ENCODE data around the gene TNNI2.
"Not testable (repeated sequence)": the region's sequence is repeated elsewhere in the genome, so short reads cannot be mapped to it uniquely, and the experiment has no call there.

TNNI2 gene

DNA sequence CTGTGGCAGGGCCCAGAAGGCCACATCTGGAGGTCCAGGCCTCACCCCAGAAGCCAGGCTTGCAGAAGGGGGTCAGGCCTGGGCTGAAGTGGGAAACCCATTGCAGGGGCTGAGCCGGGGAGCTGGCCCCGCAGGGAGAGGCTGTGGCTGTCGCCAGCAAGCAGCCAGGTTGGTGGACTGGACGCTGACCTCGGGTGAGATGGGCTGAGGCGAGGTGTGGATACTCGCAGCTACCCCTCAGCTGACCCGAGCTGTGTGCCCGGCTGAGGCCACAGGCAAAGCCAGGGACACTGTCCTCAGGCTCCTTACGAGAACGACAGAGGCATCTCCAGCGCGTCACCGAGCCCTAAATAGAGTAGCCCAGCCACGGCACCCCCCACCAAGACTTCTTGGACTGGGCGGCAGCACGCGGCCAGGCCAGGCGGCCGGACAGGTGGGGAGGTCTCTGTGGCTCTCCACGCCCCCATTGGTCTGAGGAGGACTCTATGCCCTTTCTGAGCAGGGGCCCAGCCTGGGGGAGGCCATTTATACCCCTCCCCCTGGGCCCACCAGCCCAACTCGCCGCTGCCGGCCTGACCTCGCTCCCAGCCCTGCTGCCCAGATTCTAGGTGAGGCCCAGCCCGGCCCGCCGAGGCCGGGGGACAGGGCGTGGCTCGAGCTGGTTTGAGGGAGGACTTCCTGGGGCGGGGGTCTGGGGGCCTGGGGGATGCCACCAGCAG, at the start of gene TNNI2:
TSS of gene TNNI2 (plus strand) at position 556 of the 719 bp plus-strand sequence. CDS start 716 bp downstream, outside the sequence.
- DNase-seq (ENCODE audit: low read depth) = no peak

DNA sequence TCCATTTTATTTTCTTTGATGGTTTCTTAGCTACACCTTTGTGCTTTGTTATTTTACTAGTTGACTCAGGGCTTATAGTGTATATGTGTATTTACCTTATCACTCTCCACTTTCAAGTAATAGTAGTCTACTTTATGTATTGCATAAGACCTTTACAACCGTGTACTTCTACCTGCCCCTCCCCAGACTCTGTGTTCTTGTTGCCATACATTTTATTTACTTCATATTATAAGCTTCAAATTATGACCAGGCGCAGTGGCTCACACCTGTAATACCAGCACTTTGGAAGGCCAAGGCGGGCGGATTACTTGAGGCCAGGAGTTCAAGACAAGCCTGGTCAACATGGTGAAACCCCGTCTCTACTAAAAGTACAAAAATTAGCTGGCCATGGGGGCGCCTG, 46.9 kb upstream of the TNNI2 start:
- DNase-seq (ENCODE audit: low read depth) = no peak

DNA sequence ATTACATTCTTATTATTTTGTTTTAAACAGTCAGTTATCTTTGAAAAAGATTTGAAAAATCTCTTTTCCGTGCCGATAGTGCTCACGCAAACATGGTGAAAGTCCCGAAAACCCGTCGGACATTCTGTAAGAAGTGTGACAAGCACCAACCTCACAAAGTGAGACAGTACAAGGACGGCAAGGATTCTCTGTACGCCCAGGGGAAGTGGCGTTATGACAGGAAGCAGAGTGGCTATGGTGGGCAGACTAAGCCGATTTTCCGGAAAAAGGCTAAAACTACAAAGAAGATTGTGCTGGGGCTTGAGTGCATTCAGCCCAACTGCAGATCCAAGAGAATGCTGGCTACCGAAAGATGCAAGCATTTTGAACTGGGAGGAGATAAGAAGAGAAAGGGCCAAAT, 46.3 kb upstream of the TNNI2 start:
- no peak for DNase-seq (ENCODE audit: low read depth)

DNA sequence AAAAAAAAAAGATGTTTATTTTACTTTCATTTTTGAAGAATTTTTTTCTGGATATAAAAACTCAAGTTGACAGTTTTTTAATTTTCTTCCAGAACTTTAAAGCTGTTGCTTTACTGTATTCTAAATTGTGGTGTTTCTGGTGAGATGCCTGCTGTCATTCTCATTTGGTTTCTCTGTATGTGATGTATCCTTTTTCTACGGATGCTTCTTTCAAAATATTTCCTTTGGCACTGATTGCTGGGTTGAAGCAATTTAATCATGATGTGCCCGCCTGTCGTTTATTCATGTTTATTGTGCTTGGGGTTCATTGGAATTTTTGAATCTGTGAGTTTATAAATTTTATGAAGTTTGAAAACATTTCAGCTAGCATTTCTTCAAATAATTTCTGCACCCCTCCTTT, 45.7 kb upstream of the TNNI2 start:
- DNase-seq (ENCODE audit: low read depth) = peak; percentile 63

DNA sequence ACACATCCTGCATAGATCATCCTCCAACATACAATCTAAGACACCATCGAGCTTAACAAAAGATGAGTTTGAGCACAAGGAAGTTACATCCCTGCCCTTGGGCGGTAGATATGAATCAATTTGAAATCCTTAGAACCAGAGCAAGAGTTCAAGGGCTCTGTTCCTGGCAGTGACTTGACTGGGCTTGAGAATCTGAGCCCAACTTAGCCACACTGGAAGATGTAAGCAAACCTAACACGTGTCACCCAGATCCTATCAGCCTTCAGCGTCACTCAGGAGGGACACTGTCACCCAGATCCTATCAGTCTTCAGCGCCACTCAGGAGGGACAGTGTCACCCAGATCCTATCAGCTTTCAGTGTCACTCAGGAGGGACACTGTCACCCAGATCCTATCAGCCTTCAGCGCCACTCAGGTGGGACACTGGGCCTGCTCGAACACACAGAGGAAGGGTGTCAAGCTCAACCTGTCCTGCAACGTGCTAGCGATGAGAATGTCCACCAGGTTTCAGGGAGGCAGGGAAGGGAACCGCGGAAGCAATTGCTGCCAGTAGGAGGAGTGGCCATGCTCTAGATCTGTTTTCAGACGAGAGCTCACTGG, 42.3 kb upstream of the TNNI2 start:
- DNase-seq (ENCODE audit: low read depth) = no peak

DNA sequence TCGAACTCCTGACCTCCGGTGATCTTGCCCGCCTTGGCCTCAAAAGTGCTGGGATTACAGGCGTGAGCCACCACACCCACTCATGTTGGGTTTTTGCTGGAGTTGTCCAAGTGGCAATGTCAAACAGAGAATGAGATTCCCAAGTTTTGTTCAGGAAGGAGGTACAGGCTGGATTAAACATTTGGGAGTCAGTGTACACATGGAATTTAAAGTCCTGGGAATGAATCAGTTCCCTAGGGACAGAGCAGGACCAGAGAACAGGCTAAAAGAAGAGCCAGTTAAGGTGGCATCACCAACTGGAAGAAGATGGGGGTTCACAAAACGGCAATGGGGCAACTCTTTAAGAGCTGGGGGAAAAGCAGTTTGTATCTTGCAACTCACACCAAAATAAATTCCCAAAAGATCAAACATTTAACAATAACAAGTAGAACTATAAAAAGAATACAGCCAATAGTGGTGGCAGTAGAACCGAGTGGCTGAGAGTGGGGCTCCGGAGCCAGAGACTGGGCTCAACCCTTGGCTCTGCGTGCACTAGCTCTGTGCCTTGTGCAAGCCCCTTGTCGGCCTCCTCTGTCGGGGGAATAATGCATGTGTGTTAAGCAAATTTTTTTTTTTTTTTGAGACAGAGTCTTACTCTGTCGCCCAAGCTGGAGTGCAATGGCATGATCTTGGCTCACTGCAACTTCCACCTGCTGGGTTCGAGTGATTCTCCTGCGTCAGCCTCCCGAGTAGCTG, 41.2 kb upstream of the TNNI2 start:
- DNase-seq (ENCODE audit: low read depth) = no peak

DNA sequence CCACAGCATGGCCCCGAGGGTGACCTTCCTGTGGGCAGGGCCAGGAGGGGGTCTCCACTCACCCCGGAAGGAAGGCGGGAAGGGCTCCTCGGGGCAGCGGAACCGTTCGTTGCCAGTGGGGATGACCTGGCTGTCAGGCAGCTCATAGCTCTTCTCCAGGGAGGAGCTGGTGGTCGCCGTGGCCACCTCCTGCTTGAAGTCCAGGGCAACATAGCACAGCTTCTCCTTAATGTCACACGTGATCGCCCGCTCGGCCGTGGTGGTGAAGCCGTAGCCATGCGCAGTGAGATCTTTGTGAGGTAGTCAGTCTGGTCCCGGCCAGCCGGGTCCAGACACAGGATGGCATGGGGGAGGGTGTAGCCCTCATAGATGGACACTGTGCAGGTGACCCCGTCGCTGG, 35.5 kb upstream of the TNNI2 start:
- DNase-seq (ENCODE audit: low read depth) = no peak

DNA sequence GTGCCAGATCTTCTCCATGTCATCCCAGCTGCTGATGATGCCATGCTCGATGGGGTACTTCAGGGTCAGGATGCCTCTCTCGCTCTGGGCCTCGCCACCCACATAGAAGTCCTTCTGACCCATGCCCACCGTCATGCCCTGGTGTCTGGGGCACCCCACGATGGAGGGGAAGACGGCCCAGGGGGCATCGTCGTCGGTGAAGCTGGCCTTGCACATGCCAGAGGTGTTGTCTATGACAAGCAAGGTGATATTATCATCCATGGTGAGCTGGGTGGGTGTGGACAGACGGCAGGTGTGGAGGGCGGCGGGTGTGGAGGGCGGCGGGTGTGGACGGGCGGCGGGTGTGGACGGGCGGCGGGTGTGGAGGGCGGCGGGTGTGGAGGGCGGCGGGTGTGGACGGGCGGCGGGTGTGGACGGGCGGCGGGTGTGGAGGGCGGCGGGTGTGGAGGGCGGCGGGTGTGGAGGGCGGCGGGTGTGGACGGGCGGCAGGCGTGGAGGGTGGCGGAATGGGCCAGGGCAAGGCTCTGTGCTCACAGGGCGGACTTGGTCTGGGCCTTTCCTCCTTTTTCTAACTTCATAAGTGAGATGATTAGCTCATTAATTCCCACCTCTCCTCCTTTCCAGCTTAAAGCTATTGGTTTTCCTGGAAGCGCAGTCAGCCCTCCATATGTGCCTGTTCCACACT, 34.8 kb upstream of the TNNI2 start:
- not testable (repeated sequence) for DNase-seq (ENCODE audit: low read depth)

DNA sequence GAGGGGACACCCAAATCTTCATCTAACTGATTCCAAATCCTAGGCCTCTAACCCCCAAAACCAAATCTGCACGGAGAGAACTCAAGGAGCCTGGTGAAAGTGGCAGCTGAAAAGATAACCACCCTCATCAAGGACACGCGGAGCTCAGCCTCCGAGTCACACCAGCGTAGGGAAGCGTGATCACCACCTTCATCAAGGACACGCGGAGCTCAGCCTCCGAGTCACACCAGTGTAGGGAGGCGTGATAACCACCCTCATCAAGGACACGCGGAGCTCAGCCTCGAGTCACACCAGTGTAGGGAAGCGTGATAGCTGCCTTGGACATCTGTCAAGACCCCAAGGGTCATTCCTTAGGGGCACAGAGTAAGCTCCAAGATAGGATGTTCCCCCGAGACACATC, 33.3 kb upstream of the TNNI2 start:
- DNase-seq (ENCODE audit: low read depth) = no peak

DNA sequence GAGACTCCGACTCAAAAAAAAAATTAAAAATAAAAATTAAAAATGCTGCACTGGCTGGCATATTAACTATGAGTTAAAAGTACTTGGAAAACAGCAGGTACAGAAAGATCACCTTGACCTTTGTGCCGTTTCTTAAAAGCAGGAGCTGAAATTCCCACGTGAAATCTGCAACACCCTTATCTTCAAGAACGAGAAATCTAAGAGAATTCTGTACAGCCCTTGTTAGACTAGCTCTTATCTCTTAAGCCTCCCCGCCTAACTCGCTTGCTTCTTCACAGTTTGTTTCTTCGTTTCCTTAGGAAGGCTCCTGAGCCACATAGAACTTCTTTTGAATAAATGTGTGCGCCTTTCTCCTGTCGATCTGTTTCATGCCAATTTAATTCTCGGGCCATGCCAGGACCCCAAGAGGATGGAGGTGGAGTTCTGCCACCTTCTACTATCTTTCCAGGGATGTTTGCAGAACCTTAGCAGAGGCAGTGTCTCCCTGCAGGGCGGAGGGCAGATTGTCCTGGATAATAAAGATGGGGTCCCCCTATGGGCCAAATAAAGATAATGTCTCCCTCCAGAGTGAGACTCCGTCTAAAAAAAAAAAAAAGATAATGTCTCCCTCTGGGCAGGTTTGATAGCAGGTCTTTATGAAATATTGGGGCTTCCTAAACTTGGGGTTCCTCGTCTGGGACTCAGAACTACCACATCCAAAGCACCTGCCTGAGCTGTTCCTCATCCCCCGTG, 31.4 kb upstream of the TNNI2 start:
- DNase-seq (ENCODE audit: low read depth) = no peak

DNA sequence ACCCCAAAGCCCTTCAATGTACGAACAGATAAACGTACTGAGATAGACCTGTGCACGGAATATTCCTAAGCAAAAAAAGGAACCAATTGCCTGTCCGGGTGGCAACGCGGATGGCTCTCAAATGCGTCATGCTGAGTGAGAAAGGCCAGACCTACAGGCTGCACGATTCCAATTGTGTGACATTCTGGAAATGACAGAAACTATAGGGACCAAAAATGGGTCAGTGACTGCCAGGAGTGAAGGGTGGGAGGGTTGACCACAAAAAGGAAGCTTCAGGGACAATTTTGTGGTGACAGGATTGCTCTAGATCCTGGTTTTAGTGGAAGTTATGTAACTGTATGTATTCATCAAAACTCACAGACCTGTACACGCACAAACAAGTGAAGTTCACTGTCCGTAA, 28.0 kb upstream of the TNNI2 start:
- no peak for DNase-seq (ENCODE audit: low read depth)

DNA sequence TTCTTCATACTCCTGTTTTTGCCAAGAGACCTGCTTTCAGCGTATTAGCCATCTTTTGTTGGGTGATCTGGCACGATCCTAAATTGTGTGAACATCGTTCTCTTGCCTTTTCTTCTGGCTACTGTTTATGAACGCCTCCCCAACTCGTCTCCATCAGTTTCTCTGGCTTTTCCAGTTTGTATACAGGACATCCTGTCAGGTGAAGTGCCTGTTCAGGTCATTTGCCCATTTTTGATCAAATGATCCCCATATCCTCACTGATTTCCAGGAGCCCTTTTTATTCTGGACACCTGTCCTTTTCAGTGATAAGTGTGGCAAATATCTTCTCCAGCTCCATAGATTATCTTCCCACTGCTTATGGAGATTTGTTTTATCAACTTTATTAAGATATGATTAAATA, 26.5 kb upstream of the TNNI2 start:
- no peak for DNase-seq (ENCODE audit: low read depth)

DNA sequence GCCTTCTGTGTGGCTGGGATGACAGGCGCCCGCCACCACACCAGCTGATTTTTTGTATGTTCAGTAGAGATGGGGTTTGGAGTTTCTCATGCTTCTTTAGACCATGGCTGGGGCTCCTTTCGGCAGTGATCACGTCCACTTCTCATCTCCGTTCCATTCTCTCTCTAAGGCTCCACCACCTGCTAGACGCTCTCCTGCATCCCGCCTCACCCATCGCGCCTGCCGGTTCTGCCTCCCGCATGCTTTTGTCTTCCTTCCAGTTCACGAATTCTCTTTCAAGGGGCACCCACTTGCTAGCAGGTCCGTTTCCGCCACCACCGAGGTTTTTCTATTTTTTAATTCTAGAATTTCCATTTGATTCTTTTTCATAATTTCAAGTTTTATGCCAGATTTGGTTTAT, 26.0 kb upstream of the TNNI2 start:
- no peak for DNase-seq (ENCODE audit: low read depth)

DNA sequence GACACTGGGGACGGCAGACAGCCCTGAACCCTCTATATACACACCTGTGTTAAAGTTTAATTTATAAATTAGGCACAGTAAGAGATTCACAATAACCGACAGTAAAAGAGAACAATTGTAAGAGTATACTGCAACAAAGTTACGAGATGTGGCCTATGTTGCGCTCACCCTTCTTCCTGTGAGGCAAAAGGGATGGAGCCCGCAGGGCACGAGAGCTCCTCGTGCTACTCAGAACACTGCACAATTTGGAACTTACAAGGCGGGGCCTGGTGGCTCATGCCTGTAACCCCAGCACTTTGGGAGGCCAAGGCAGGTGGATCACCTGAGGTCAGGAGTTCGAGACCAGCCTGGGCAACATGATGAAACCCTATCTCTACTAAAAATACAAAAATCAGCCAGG, 25.4 kb upstream of the TNNI2 start:
- not testable (repeated sequence) for DNase-seq (ENCODE audit: low read depth)

DNA sequence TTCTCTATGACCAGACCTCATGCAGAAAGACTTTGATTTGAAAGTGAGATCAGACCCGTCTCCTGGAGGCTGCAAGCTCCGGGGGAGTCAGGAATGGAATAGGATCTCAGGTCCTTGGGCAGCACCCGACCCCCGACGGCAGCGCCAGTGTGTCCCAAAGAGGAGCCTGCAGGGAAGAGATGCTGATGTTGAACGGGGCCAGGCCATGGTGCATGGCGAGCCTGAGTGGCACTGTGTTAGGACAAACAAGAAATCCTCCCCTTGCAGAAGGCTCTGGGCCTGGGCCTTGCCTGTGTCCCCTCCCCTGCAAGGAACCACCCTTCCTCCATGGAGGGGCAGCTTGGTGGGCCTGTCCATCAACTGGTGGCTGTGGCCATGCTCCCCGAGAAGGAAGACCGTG, 24.1 kb upstream of the TNNI2 start:
- DNase-seq (ENCODE audit: low read depth) = no peak

DNA sequence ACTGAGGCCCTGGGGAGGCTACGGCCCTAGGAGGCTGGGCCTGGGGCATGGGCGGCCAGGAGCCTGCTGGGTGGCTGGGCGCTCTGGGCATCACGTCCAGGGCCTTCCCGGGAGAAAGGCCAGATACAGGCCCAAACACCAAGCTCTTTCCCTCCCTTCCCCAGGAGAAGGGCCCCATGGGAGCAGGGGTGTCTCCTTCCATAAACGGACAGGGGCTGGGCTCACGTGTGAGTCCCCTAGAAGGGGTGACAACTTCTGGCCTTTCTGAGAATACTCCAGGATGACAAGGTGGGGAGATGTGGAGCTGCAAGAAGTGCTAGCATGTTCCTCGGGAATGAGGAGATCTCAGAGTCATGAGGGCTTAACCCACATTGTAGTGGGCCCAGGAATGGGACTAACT, 23.5 kb upstream of the TNNI2 start:
- DNase-seq (ENCODE audit: low read depth) = no peak

DNA sequence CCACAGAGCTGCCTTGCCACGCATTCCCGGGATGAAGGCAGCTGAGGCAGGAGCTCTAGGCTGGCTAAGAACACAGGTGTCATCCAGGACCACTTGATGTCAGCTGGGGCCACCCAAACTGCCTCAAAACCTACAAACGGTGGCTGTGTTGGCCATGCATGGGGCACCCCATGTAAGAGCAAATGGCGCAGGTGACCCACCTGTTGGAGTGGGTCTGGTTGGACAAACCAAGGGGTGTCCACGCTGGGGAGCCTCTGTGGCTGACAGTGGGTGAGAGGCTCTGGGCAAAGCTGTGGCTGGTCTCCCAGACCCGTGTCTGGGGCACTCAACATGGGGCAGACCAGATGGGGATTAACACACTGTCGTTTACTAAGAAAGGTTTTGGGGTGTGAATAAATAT, 23.0 kb upstream of the TNNI2 start:
- no peak for DNase-seq (ENCODE audit: low read depth)

DNA sequence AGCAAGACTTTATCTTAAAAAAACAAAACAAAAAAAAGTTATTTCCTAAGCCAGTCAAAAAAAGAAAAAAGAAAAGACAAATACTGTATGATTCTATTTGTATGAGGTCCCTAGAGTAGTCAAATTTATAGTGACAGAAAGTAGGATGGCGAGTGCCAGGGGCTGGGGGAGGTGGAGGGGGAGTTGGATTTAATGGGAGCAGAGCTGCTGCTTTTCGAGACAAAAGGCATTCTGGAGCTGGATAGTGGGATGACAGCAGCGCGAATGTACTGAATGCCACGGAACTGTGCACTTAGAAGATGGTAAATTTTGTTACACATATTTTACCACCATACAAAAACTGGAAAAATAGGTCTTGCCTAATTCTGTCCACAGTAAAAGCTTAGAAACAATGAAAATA, 21.8 kb upstream of the TNNI2 start:
- no peak for DNase-seq (ENCODE audit: low read depth)

DNA sequence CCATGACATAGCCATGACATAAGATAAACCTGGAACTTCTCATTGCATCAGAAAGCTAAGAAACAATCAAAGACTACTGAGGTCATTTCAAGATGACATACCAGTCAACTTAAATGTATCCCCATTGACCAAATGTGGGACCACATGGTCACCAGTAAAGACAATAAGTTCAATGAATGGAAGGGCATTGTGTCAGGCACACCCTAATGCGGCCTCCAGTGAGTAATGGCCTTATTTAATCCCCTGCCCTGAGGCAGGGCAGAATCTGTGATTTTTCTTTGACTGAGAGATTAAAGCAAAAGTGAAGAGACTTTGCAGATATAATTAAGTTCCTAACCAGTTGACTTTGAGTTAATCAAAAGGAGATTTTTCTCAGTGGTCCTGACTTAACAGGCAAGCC, 21.3 kb upstream of the TNNI2 start:
- DNase-seq (ENCODE audit: low read depth) = no peak

DNA sequence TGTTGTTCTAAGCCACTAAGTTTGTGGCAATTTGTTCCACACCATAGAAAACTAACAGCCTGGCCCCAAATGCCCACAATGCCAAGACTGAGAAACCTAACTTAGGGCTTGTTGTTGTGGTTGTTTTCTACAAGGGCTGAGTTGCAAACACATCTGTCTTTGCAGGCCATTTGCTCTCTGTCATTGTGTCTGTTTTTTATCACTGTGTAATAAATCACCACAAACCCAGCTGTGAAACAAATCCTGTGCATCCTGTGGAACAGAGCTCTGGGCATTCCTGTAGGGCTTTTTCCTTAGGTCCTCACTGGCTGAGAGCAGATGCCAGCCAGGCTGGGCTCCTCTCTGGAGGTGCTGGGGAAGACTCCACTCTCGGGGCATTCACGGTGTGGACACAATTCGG, 19.7 kb upstream of the TNNI2 start:
- DNase-seq (ENCODE audit: low read depth) = no peak

DNA sequence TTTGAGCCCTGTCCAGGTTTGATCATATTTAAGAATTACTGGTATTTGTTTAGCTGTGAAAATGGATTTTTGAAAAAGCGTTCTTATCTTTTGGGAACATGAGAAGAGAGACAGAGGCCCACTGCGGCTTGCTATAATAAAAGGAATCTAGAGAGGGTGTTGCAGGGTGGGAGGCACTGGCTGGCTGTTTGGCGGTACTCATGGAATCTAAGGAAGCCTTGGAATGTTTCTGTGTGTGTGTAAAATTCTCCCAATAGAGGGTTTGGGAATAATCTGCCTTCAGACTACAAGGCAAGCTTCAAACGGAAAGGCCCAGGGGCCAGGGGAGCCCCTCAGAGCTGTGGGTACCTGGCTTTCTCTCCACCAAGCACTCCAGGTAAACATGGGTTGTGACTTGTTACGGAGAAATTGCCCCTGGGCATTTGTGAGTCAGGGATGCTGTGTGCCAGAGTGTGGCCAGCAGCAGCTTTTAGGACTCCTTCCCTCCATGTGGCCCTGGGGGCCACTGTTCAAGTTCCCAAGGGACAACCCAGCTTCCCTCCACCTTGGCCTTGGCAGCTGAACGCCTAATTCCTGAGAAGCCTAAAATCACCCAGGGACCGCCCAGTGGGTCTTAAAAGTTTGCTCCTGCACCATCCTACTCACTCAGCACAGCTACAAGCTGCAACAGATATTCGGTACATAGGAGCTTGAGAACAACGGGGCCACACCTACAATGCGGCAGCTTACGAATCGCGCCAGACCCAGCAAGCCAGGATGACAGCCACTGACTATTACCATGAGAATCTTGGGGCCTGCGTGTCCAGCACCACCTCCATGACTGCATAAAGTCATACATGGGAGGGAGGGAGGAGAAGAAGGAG, 18.1 kb upstream of the TNNI2 start:
- DNase-seq (ENCODE audit: low read depth) = no peak

Data from fibroblast of gingiva (primary cell).